GM21576 (cell line): Measurements from ENCODE around the gene EPS15.

ENCODE experiments used
- ATAC-seq: cut with Tn5 transposase; IDR thresholded peaks from one replicate; pipeline ENCODE4 v1.9.1; 2021; ENCODE audit warnings: mild to moderate bottlenecking, moderate library complexity; ENCODE audit not compliant: unreplicated experiment

The EPS15 gene

GRCh38 chr1:51323778-51324177 lies 195.3 kb downstream of the EPS15 start:
- no peak for ATAC-seq

- ATAC-seq = no peak
Observed at GRCh38 chr1:51322417-51323101, 196.5 kb downstream of the EPS15 start.

GRCh38 chr1:51321924-51322280 lies 197.2 kb downstream of the EPS15 start:
- ATAC-seq = no peak

- ATAC-seq = no peak
Observed at GRCh38 chr1:51320967-51321923, 197.8 kb downstream of the EPS15 start.

- ATAC-seq = no peak
Observed at GRCh38 chr1:51317798-51318197, 201.3 kb downstream of the EPS15 start.

GRCh38 chr1:51316846-51317120 lies 202.3 kb downstream of the EPS15 start:
- ATAC-seq = no peak

- ATAC-seq = no peak
Observed at GRCh38 chr1:51316113-51316845, 202.8 kb downstream of the EPS15 start.

- ATAC-seq = no peak
Observed at GRCh38 chr1:51314974-51315373, 204.1 kb downstream of the EPS15 start.

- ATAC-seq = no peak
Observed at GRCh38 chr1:51313961-51314777, 204.9 kb downstream of the EPS15 start.

- ATAC-seq = no peak
Observed at GRCh38 chr1:51313268-51313852, 205.7 kb downstream of the EPS15 start.

- ATAC-seq = no peak
Observed at GRCh38 chr1:51312718-51313117, 206.3 kb downstream of the EPS15 start.

GRCh38 chr1:51311826-51312225 lies 207.2 kb downstream of the EPS15 start:
- no peak for ATAC-seq

GRCh38 chr1:51310871-51311613 lies 208.0 kb downstream of the EPS15 start:
- ATAC-seq = no peak

- no peak for ATAC-seq
Observed at GRCh38 chr1:51309291-51309690, 209.8 kb downstream of the EPS15 start.

- no peak for ATAC-seq
Observed at GRCh38 chr1:51308636-51309035, 210.4 kb downstream of the EPS15 start.

GRCh38 chr1:51306950-51307349 lies 212.1 kb downstream of the EPS15 start:
- no peak for ATAC-seq

GRCh38 chr1:51305371-51305823 lies 213.7 kb downstream of the EPS15 start:
- no peak for ATAC-seq

- ATAC-seq = no peak
Observed at GRCh38 chr1:51304360-51304759, 214.7 kb downstream of the EPS15 start.
